Subcutaneous adipose tissue (tissue), 4 donors: ENCODE data around the gene CSNK1E. TPM values are rescaled to one million over a fixed set of nuclear protein-coding genes. Genes with fewer than 3 reads are reported as not detected.

Source experiments
- total RNA-seq, 4 donors: library from RNA; depleted of rRNA; stranded (reverse); fragments of >200 nt; gene quantifications; one replicate each; pipeline ENCODE4 v1.1.0, GENCODE V29; 2016
- TF ChIP-seq, protein P1 (sequence below): fragments of 450-650 bp; IDR thresholded peaks from one replicate; pipeline ENCODE4 v1.5.1; 2016; ENCODE audit warnings: low read depth, mild to moderate bottlenecking, control low read depth, antibody characterized with exemption, moderate library complexity

The CSNK1E gene
- total RNA-seq, 4 donors from 2014 or later = 59.7 to 156 (median 90.5) TPM

GRCh38 chr22:38348751-38349496 lies 31.7 kb upstream of the CSNK1E start:
- TF ChIP-seq, protein P1, sequence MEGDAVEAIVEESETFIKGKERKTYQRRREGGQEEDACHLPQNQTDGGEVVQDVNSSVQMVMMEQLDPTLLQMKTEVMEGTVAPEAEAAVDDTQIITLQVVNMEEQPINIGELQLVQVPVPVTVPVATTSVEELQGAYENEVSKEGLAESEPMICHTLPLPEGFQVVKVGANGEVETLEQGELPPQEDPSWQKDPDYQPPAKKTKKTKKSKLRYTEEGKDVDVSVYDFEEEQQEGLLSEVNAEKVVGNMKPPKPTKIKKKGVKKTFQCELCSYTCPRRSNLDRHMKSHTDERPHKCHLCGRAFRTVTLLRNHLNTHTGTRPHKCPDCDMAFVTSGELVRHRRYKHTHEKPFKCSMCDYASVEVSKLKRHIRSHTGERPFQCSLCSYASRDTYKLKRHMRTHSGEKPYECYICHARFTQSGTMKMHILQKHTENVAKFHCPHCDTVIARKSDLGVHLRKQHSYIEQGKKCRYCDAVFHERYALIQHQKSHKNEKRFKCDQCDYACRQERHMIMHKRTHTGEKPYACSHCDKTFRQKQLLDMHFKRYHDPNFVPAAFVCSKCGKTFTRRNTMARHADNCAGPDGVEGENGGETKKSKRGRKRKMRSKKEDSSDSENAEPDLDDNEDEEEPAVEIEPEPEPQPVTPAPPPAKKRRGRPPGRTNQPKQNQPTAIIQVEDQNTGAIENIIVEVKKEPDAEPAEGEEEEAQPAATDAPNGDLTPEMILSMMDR = no peak

DNA sequence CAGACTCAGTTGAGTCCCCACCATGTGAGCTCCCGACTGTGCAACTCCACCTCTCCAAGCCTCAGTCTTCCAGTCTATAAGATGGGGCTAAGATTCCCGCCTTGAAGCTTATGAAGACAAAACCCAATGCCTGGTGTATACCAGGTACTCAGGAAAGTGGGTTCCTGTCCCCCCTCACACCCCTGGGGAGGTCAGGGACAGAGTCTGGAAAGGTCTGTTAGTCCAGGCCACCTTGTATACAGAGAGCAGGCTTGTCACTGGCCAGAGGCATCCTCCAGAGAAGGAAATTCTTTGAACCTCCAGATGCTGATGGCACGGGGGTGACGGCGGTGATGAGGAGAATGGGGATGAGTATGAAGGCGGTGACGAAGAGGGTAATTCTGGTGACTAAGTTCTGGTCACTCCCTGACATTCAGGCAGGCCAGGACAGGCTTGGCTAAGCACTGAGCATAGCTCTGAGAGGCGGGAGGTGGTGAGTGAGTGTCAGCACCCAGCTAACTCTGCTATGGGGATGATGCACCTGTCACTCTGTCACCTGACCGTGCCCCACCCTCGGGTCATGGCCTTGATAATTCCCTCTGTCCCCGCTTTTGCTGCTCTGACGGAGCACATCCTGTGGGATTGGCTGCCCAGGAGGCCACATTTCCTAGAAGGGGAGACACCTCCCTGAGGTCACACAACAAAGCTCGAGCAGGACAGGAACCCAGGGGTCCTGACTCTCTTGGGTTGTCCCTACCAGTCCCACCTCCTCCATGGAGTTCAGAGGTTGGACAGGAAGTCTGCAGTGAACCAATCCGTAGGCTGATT lies 30.9 kb upstream of the CSNK1E start:
- TF ChIP-seq, protein P1 = no peak

DNA sequence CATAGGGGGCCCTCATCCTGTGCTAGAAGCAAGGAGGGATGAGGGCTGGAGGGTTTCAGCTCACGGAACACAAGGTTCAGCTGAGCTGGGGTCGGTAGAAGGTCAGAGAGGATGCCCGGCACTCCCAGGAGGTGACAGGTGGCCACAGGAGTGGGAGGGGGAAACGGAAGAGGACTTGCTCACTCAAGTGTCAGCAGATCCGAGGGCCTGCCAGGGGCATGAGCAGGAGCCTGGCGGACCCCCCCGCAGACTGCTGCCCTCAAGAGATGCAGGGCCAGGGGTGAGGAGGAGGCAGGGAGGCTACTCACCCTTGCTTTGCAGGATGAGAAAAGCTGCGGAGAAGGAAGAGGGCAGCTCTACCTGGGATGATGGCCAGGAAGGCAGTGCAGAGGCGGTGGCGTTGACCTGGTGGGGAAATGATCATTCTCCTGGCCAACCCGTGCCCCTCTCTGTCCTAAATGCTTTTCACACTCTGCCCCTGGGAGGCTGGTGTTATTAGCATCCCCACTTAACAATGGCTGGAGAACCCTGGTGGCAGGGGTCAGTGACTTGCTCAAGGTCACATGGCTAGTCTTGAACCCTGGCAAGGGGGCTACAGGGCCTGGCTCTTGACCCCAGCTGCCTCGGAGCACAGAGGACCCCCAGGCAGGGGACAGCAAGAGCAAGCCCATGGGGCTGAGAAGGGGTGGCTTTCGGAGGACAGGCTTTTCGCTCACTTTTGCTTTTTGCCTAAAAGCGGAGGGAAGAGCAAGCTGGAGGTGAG lies 30.1 kb upstream of the CSNK1E start:
- TF ChIP-seq, protein P1 = no peak

DNA sequence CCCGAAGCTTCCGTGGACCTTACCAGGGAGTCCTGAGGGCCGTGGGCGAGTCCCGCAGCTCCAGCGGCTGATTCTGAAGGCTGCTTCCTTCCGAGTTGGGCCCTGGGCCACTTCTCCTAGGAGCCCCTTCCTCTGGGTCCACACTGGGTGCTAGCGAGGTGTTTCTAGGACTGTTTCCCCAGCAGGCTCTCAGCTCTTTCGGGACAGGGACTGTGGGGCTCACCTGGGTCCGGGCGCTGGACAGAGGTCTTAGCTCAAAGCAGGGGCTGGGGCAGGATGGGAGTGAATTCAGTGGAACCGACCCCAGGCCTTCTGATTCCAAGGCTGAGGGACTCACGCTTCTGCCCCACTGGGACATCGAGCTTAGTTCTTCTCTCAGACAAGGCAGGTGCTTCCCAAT lies 29.3 kb upstream of the CSNK1E start:
- TF ChIP-seq, protein P1 = no peak

GRCh38 chr22:38345782-38346181 lies 28.5 kb upstream of the CSNK1E start:
- TF ChIP-seq, protein P1 = no peak

DNA sequence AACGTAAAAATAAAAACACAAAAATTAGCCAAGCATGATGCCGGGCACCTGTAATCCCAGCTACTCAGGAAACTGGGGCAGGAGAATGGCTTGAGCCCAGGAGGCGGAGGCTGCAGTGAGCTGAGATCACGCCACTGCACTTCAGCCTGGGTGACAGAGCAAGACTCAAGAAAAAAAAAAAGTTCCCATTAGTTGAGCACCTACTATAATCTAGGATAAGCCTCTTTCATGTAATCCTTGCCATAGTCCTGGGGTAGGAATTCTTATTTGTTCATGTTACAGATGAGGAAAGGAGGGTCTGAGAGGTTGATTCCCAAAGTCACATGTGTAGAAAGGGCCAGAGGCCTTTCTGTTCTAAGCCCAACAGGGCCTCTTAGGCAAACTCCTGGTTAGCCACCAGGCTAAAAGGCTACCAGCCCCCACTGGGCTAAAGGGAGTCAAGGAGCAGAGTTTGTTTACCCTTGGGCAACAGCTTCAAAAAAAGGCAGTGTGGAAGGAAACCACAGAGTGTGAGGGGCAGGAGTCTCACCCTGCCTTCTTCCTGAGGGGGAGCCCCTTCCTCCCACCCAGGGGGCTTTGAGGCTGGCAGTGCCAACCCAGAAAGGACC lies 21.6 kb upstream of the CSNK1E start:
- TF ChIP-seq, protein P1 = no peak
